ENCODE data around the gene SUPT16H. TPM values are rescaled to one million over a fixed set of nuclear protein-coding genes. Genes with fewer than 3 reads are reported as not detected.
"Not testable (repeated sequence)": the region's sequence is repeated elsewhere in the genome, so short reads cannot be mapped to it uniquely, and the experiment has no call there.

Gene SUPT16H
- total RNA-seq, 1 donor from 2014 or later: 97.6 TPM

- Mint-ChIP-seq H3K27ac (ENCODE audit: unreplicated experiment) (no peak overlapping the region), H3K4me3 (ENCODE audit: unreplicated experiment) (peak overlapping the region; percentile 27)
Measured at GRCh38 chr14:21307637-21308036, 76.2 kb downstream of the SUPT16H start.

GRCh38 chr14:21302836-21303140 is 81.0 kb downstream of the SUPT16H start:
- not testable (repeated sequence) for H3K4me3 Mint-ChIP-seq (ENCODE audit: unreplicated experiment); H3K36me3 Mint-ChIP-seq (ENCODE audit: unreplicated experiment); H3K27me3 Mint-ChIP-seq (ENCODE audit: unreplicated experiment); H3K9me3 Mint-ChIP-seq (ENCODE audit: unreplicated experiment); DNase-seq; H3K27ac Mint-ChIP-seq (ENCODE audit: unreplicated experiment); H3K4me1 Mint-ChIP-seq (ENCODE audit: low read depth, unreplicated experiment)

More at GRCh38 chr14:21307637-21308036, 76.2 kb downstream of the SUPT16H start:
- no peak for DNase-seq
- Mint-ChIP-seq H3K9me3 (ENCODE audit: unreplicated experiment) (no peaks in the 10 kb centered on the region), H3K36me3 (ENCODE audit: unreplicated experiment) (no peaks in the 10 kb centered on the region), H3K27me3 (ENCODE audit: unreplicated experiment) (no peaks in the 10 kb centered on the region), H3K4me1 (ENCODE audit: low read depth, unreplicated experiment) (peaks cover 4% of the 10 kb centered on the region)
- TF ChIP-seq CTCF (IDR thresholded peaks at IDR 0.05; ENCODE audit: partially characterized antibody, unreplicated experiment): no peak

- H3K4me3 Mint-ChIP-seq (ENCODE audit: unreplicated experiment): no peak overlapping the region
- no peak overlapping the region for H3K27ac Mint-ChIP-seq (ENCODE audit: unreplicated experiment)
- DNase-seq: no peak
- H3K9me3 Mint-ChIP-seq (ENCODE audit: unreplicated experiment): no peaks in the 10 kb centered on the region
- no peaks in the 10 kb centered on the region for H3K4me1 Mint-ChIP-seq (ENCODE audit: low read depth, unreplicated experiment)
- H3K27me3 Mint-ChIP-seq (ENCODE audit: unreplicated experiment): no peaks in the 10 kb centered on the region
- TF ChIP-seq CTCF (IDR thresholded peaks at IDR 0.05; ENCODE audit: partially characterized antibody, unreplicated experiment): no peak
- H3K36me3 Mint-ChIP-seq (ENCODE audit: unreplicated experiment): no peaks in the 10 kb centered on the region
Measured at GRCh38 chr14:21302013-21302835, 81.6 kb downstream of the SUPT16H start.

Other genes with a start within 250 kb of the SUPT16H start
- gene OR5AU1, start 228.0 kb downstream of the SUPT16H start, total RNA-seq (ENCODE audit: unreplicated experiment): not detected
- gene HNRNPC, start 114.6 kb downstream of the SUPT16H start, total RNA-seq (ENCODE audit: unreplicated experiment): 514 TPM
- not detected for gene RPGRIP1, start 103.9 kb downstream of the SUPT16H start, total RNA-seq (ENCODE audit: unreplicated experiment)
- gene CHD8, start 72.1 kb upstream of the SUPT16H start, total RNA-seq (ENCODE audit: unreplicated experiment): 146 TPM
- 75.2 TPM for gene RAB2B, start 92.9 kb upstream of the SUPT16H start, total RNA-seq (ENCODE audit: unreplicated experiment)
- gene TOX4, start 93.2 kb upstream of the SUPT16H start, total RNA-seq (ENCODE audit: unreplicated experiment): 63.0 TPM
- gene METTL3, start 127.3 kb upstream of the SUPT16H start, total RNA-seq (ENCODE audit: unreplicated experiment): 90.0 TPM
- 62.9 TPM for gene SALL2, start 142.3 kb upstream of the SUPT16H start, total RNA-seq (ENCODE audit: unreplicated experiment)
- not detected for gene OR10G3, start 196.1 kb upstream of the SUPT16H start, total RNA-seq (ENCODE audit: unreplicated experiment)

All from glutamatergic neuron (in vitro differentiated cells).